ENCODE results near the gene TTC39B. TPM values are rescaled to one million over a fixed set of nuclear protein-coding genes. Genes with fewer than 3 reads are reported as not detected.
A peak's percentile ranks its signal among the peaks of the same experiment; 100 is the strongest.

TTC39B gene
- total RNA-seq, 2 experiments from 2014 or later: 16.2 to 34.3 TPM

DNA sequence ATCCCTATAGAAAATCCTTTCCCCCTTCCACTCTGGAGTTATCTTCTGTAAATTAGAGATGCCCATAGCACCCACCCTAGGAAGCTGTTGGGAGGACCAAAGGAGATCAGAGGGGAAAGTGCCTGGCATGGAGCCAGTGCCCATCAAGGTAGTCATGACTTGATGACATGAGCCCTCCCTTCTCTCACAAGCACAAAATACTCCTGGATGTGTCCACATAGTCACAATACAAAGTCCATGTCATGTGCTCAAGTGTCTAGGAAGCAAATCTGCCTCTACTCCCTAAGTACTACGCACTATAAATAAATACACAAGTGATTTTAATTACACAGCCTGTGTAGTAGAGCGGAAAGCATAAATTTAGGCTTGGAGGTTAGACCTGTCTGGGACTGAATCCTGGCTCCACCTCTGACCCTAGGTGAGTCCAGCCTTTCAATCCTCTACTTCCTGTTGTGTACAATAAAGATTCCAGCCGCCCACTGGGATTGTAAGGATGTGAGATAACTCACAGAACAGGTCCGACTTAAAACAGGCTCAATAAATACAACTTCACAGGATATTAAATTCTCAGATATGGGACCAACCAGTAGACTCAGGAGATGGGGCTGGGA is 30.6 kb downstream of the TTC39B start:
- DNase-seq (no peak), ATAC-seq (no peak)
- no peak overlapping the region for H3K27ac Mint-ChIP-seq

GRCh38 chr9:15274425-15274824 is 32.6 kb downstream of the TTC39B start:
- Mint-ChIP-seq H3K9me3 (ENCODE audit: low read depth) (no peaks in the 10 kb centered on the region), H3K27me3 (no peaks in the 10 kb centered on the region), H3K4me3 (no peak overlapping the region), H3K27ac (no peak overlapping the region), H3K4me1 (peaks cover 7% of the 10 kb centered on the region), H3K36me3 (peaks cover 2% of the 10 kb centered on the region)
- ATAC-seq (no peak), DNase-seq (no peak)
- CTCF ChIA-PET: no interaction called here

More for the DNA sequence above, 30.6 kb downstream of the TTC39B start:
- Mint-ChIP-seq H3K36me3 (peaks cover 2% of the 10 kb centered on the region), H3K4me3 (no peak overlapping the region), H3K27me3 (no peaks in the 10 kb centered on the region), H3K9me3 (ENCODE audit: low read depth) (no peaks in the 10 kb centered on the region), H3K4me1 (peaks cover 5% of the 10 kb centered on the region)
- CTCF ChIA-PET: no interaction called here

DNA sequence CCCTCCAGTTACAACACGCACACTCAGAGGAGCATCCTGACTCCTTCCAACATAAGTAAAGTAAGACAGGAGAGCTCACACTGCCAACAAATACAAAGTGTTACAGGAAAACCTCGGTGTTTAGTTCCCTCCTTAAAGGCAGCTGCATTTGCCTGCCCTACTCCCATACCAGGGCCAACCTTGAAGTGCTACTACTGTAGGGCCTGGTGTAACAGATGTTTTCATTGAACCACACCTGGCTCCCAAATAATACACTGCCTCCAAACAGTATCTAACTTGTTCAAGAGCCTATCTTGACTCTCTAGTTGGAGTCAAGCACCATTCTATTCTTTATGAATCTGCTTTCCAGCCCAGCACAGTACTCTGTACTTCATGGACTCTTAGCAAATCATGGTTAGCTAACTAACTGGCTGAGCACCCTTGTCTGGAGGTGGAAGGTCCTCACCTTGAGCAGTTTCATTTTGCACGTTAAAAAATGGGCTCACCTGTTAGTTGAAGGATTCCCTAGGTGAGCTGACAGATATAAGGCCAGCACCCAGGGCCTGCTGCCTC is 34.6 kb downstream of the TTC39B start:
- CTCF ChIA-PET: interaction anchor here (1.3 kb wide), 1 partner anchor 334 kb away, joined by 3 read pairs; no protein-coding TSS in a partner anchor
- Mint-ChIP-seq H3K4me3 (no peak overlapping the region), H3K9me3 (ENCODE audit: low read depth) (no peaks in the 10 kb centered on the region)

DNA sequence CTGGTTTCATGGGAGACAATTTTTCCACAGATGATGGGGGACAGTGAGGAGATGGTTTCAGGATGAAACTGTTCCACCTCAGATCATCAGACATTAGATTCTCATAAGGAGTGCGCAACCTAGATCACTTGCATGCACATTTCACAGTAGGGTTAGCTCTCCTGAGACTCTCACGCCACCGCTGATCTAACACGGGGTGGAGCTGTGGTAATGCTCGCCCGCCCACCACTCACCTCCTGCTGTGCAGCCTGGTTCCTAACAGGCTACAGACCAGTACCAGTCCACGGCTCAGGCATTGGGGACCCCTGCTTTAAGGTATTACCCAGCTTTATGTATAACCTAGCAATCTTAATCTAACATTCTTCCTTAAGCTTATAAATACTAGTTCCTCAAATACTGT is 35.6 kb downstream of the TTC39B start:
- Mint-ChIP-seq H3K4me1 (peaks cover 13% of the 10 kb centered on the region), H3K4me3 (no peak overlapping the region), H3K9me3 (ENCODE audit: low read depth) (no peaks in the 10 kb centered on the region), H3K27me3 (no peaks in the 10 kb centered on the region), H3K36me3 (peaks cover 5% of the 10 kb centered on the region), H3K27ac (no peak overlapping the region)
- DNase-seq: peak; percentile 50
- CTCF ChIA-PET: interaction anchor here (0.7 to 1.3 kb wide), 2 partner anchors 15 to 335 kb away, joined by 3 read pairs; no protein-coding TSS in a partner anchor
- ATAC-seq: peak; percentile 55

More for the DNA sequence above, 34.6 kb downstream of the TTC39B start:
- DNase-seq (no peak), ATAC-seq (no peak)
- Mint-ChIP-seq H3K27ac (no peak overlapping the region), H3K4me1 (peaks cover 13% of the 10 kb centered on the region), H3K36me3 (peaks cover 5% of the 10 kb centered on the region), H3K27me3 (no peaks in the 10 kb centered on the region)

DNA sequence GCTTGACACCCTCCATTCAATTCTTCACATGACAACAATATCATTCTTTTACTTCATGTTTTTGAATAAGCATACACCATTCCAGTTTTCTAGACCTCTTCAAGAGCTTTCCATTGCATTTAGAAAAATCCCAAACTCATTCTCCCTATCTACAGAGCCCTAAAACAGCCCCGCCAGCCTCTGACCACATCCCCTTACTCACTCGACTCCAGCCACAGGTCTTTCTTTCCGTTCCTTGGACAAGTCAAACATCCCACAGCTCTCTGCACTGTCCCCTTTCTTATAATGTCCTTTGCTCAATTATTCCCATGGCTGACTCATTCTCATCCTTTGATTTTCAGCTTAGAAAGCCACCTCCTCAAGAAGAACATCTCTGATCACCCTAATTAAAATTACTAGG is 38.2 kb downstream of the TTC39B start:
- Mint-ChIP-seq H3K27ac (no peak overlapping the region), H3K27me3 (no peaks in the 10 kb centered on the region), H3K4me1 (peaks cover 13% of the 10 kb centered on the region), H3K9me3 (ENCODE audit: low read depth) (no peaks in the 10 kb centered on the region), H3K36me3 (peaks cover 5% of the 10 kb centered on the region), H3K4me3 (no peak overlapping the region)
- CTCF ChIA-PET: interaction anchor here (1.2 kb wide), 1 partner anchor 12 kb away, joined by 3 read pairs; no protein-coding TSS in a partner anchor
- ATAC-seq: no peak
- no peak for DNase-seq

DNA sequence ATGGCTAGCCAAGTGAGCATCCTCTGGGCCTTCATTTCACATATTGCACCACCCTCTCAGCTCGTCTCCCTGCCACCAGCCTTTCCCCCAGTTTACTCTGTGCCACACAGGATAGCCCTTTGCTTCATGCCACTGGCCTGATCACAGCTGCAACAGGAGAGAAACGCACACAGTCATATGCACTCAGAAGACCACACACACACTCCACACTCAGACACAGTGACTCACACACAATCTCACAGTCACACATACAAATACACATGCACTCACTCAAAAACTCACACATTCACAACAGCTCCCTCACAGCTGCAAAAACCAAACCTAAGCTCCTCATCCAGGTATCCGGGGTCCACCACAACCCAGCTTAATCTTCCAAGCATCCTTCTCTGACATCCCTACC is 38.7 kb downstream of the TTC39B start:
- H3K4me1 Mint-ChIP-seq: peaks cover 15% of the 10 kb centered on the region
- H3K27ac Mint-ChIP-seq: no peak overlapping the region
- ATAC-seq: no peak
- no peak overlapping the region for H3K4me3 Mint-ChIP-seq
- no peaks in the 10 kb centered on the region for H3K9me3 Mint-ChIP-seq (ENCODE audit: low read depth)
- H3K27me3 Mint-ChIP-seq: no peaks in the 10 kb centered on the region
- CTCF ChIA-PET: interaction anchor here (1.2 kb wide), 1 partner anchor 11 kb away, joined by 3 read pairs; no protein-coding TSS in a partner anchor
- H3K36me3 Mint-ChIP-seq: peaks cover 7% of the 10 kb centered on the region
- no peak for DNase-seq

DNA sequence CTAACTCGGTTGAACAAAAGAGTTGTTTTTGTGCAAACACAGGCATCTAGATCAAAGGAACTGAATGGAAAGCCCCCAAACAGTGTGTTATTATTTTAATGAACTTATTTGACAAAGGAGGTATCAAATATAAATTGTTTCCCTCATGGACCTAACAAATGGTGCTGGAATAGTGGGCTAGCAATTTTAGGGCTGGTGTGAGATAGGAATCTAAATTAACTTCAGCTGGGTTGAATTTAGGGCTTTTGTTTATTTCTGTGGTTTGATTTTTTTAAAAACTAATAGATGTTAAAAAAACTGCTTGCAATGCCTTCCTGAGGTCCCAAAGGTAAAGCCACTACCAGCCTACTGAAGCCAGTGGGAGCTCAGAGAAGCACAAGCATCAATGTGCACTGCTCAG is 42.1 kb downstream of the TTC39B start:
- CTCF ChIA-PET: interaction anchor here (0.5 kb wide), 1 partner anchor 53 kb away, joined by 3 read pairs; no protein-coding TSS in a partner anchor
- peaks cover 13% of the 10 kb centered on the region for H3K36me3 Mint-ChIP-seq
- ATAC-seq (no peak), DNase-seq (no peak)
- H3K9me3 Mint-ChIP-seq (ENCODE audit: low read depth): no peaks in the 10 kb centered on the region
- H3K27me3 Mint-ChIP-seq: no peaks in the 10 kb centered on the region
- no peak overlapping the region for H3K27ac Mint-ChIP-seq
- peaks cover 13% of the 10 kb centered on the region for H3K4me1 Mint-ChIP-seq
- no peak overlapping the region for H3K4me3 Mint-ChIP-seq

DNA sequence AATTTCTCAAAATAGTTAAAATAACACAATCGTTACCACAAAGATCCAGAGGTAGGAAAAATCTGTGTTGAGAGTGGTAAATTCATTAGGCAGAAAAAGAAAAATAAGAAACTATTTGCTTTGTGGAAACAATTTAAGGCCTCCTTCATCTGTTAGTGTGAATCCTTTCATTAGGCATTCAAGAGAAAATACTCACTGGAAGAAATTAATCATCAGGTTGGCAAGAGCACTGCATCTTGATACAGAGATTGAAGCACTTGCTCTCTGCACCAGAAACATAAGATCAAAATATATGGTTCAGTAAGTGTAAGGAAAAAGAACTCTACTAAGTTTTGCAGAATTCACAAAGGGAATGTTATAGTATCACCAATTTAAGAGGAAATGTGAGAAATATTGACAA is 44.4 kb downstream of the TTC39B start:
- DNase-seq (no peak), ATAC-seq (no peak)
- Mint-ChIP-seq H3K4me3 (no peak overlapping the region), H3K4me1 (peaks cover 2% of the 10 kb centered on the region), H3K27me3 (no peaks in the 10 kb centered on the region), H3K36me3 (peaks cover 16% of the 10 kb centered on the region), H3K9me3 (ENCODE audit: low read depth) (no peaks in the 10 kb centered on the region), H3K27ac (no peak overlapping the region)
- CTCF ChIA-PET: no interaction called here

- H3K4me3 Mint-ChIP-seq: no peak overlapping the region
- no peaks in the 10 kb centered on the region for H3K27me3 Mint-ChIP-seq
- H3K9me3 Mint-ChIP-seq (ENCODE audit: low read depth): no peaks in the 10 kb centered on the region
- DNase-seq (no peak), ATAC-seq (no peak)
- no peak overlapping the region for H3K27ac Mint-ChIP-seq
- no peaks in the 10 kb centered on the region for H3K4me1 Mint-ChIP-seq
- CTCF ChIA-PET: interaction anchor here (0.6 to 1.0 kb wide), 2 partner anchors 15 to 141 kb away, joined by 3 read pairs; no protein-coding TSS in a partner anchor
- peaks cover 8% of the 10 kb centered on the region for H3K36me3 Mint-ChIP-seq
Measured at GRCh38 chr9:15256426-15256825, 50.6 kb downstream of the TTC39B start.

GRCh38 chr9:15253786-15254185 is 53.2 kb downstream of the TTC39B start:
- CTCF ChIA-PET: no interaction called here
- no peak for DNase-seq
- peaks cover 9% of the 10 kb centered on the region for H3K36me3 Mint-ChIP-seq
- H3K4me3 Mint-ChIP-seq: no peak overlapping the region
- H3K27me3 Mint-ChIP-seq: no peaks in the 10 kb centered on the region
- no peak overlapping the region for H3K27ac Mint-ChIP-seq
- no peak for ATAC-seq
- no peaks in the 10 kb centered on the region for H3K9me3 Mint-ChIP-seq (ENCODE audit: low read depth)
- no peaks in the 10 kb centered on the region for H3K4me1 Mint-ChIP-seq

GRCh38 chr9:15253197-15253596 is 53.8 kb downstream of the TTC39B start:
- no peak overlapping the region for H3K4me3 Mint-ChIP-seq
- no peaks in the 10 kb centered on the region for H3K27me3 Mint-ChIP-seq
- CTCF ChIA-PET: interaction anchor here (0.7 kb wide), 1 partner anchor 302 kb away, joined by 3 read pairs; no protein-coding TSS in a partner anchor

DNA sequence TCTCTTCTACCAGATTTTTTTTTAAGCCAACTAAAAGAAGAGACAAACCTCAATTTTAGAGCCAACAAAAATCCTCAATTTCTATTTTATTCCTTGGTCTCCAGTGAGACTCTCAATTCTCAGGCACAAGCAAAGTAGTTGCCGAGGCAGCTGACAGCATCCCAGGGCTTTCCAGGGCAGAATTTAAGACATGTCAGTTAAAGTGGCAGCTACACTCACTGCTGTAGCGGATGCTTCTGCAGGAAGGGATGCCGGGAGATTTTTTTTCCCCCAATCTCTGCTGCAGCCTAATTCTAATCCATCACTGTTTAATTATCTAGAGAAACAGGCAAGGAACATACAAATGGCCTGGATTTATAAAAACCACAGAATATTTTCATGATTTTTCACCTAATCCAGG is 57.0 kb downstream of the TTC39B start:
- Mint-ChIP-seq H3K4me3 (no peak overlapping the region), H3K36me3 (peaks cover 15% of the 10 kb centered on the region), H3K27ac (no peak overlapping the region), H3K27me3 (no peaks in the 10 kb centered on the region), H3K4me1 (peaks cover 22% of the 10 kb centered on the region), H3K9me3 (ENCODE audit: low read depth) (no peaks in the 10 kb centered on the region)
- ATAC-seq (no peak), DNase-seq (no peak)
- CTCF ChIA-PET: no interaction called here

More at GRCh38 chr9:15253197-15253596, 53.8 kb downstream of the TTC39B start:
- Mint-ChIP-seq H3K4me1 (peaks cover under 1% of the 10 kb centered on the region), H3K36me3 (peaks cover 9% of the 10 kb centered on the region), H3K9me3 (ENCODE audit: low read depth) (no peaks in the 10 kb centered on the region), H3K27ac (no peak overlapping the region)
- no peak for DNase-seq
- ATAC-seq: no peak

GRCh38 chr9:15249042-15249818 is 57.8 kb downstream of the TTC39B start:
- Mint-ChIP-seq H3K4me3 (no peak overlapping the region), H3K36me3 (peaks cover 17% of the 10 kb centered on the region), H3K27me3 (no peaks in the 10 kb centered on the region), H3K27ac (no peak overlapping the region), H3K9me3 (ENCODE audit: low read depth) (no peaks in the 10 kb centered on the region), H3K4me1 (peaks cover 28% of the 10 kb centered on the region)
- no peak for ATAC-seq
- CTCF ChIA-PET: no interaction called here
- DNase-seq: no peak
